Stimulated activated CD4-positive, alpha-beta T cell treated with anti-CD3 and anti-CD28 coated beads, TNF-alpha, amount 100 ng/mL, for 1 hour (primary cell): ENCODE measurements around the gene PLA2G4B.

Source experiments
- DNase-seq, 3 donors: peaks; one replicate each; pipeline ENCODE4 v3.0.0-alpha.2; 2020; ENCODE audit warnings: low read depth in 3 of 3, low spot score in 1 of 3

PLA2G4B gene, protein sequence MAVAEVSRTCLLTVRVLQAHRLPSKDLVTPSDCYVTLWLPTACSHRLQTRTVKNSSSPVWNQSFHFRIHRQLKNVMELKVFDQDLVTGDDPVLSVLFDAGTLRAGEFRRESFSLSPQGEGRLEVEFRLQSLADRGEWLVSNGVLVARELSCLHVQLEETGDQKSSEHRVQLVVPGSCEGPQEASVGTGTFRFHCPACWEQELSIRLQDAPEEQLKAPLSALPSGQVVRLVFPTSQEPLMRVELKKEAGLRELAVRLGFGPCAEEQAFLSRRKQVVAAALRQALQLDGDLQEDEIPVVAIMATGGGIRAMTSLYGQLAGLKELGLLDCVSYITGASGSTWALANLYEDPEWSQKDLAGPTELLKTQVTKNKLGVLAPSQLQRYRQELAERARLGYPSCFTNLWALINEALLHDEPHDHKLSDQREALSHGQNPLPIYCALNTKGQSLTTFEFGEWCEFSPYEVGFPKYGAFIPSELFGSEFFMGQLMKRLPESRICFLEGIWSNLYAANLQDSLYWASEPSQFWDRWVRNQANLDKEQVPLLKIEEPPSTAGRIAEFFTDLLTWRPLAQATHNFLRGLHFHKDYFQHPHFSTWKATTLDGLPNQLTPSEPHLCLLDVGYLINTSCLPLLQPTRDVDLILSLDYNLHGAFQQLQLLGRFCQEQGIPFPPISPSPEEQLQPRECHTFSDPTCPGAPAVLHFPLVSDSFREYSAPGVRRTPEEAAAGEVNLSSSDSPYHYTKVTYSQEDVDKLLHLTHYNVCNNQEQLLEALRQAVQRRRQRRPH

DNA sequence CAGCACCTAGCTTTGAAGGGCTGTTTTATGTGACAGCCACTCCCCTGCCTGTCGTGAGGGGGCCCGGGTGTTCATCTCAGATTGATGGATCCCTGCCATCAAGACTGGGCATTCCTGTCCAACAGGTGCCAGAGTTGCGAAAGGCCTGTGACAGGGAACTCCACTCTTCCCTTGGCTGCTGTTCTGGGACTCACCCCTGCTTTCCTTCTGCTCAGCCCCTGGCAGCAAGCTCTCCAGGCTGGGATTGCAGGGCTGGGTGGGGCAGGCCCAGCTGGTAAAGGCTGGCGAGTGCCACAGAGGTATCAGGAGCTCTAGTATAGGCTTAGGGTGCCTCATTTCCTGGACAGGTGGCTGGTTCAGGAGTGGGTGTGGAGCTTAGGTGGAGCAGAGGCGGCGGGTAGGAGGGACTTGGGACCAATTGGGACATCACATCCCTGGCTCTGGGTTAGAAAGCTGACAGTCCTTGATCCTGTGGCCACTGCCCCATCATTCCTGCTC is at the start of gene PLA2G4B:
Gene PLA2G4B, plus strand, starts transcription at position 448 of the 498 bp plus-strand sequence. CDS start 67 bp downstream, outside the sequence.
- no peak for DNase-seq

DNA sequence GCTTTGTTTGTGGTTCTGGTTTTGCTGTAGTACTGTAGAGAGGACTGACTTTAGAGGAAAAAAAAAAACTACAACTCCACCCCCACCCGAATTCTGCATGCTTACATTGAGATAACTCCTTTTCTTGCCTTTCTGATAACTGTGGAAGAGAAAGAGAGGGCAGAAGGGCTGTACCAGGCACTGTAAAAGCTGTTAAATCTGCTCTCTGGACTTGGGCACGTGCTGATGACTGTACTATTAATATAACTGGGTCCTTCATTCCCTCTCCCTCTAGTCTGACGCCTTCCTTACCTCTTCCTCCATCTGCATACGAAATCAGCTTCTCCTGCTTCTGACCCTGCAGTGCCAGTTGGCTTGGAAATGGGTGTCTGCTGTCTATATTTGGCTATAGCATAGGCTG is 49.4 kb upstream of the PLA2G4B start:
- no peak for DNase-seq

DNA sequence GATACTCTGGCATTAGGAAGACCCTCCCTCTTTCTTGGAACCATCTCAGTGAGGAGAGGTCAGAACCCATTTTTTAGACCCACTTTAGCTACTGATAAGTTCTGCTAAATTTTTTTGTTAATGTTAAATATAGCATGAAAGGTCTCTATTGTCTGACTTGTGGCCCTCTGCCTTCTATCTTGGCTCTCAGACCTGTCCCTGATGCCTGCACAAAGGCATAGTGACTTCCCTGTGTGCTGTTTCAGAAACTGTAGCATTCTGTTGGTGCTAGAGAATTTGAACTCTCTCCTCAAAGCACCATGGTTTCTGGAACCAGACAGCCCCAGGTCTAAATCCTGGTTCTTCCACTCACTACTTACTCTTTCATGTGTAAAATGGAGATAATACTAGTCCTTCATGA is 49.0 kb upstream of the PLA2G4B start:
- no peak for DNase-seq

DNA sequence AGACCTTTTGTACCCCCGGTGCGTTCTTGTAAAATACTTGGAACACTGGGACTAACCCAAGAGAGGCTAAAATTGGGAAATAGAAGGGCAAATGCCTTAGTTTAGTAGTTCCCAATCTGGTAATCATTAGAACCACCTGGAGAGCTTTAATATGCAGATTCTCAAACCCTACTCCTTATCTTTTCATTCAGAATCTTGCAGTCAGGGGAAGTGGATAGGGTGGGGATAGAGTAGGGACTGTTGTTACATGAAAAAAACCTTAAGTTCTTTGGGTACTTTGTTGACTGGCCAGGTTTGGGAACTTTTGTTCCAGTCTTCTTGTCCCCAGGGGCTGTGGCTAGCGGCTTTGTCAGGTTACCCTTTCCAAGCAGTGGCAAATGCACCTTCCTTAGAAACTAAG is 48.5 kb upstream of the PLA2G4B start:
- no peak for DNase-seq

DNA sequence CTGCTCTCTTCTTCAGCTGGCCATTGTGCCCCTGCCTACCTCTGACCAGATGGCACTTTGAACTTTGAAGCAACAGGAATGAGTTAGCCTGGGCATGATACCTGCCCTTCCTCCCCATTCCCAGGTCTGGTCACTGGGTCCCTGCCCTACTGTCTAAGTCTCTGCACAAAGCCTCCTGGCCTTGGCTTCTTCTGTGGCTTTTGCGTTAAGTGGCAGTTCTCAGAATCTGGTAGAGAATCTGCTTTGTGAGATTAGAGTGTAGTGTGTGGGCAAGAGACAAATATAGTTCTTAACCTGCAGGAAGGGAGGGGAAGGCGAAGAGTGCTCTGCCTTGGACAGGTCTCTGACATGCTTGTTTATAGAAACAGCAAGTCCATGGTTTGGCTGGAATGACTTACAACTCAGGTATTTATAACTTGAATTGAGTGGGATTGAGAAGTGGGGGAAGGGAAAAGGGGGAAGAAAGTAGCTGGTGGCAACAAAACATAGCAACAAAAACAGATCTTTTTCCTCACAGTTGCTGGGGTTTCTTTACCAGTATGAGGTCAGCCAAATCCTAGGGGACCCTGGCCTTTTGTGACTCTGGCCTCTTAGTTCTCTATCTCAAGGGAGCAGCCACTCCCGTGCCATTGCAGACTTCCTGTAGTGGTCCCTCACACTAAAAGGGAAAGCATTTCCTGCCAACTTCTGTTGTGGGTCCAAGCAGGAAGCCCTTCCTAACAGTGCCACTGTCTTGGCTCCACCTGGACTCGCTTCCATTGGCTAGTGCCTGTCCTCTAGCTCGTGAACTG is 47.7 kb upstream of the PLA2G4B start:
- no peak for DNase-seq

DNA sequence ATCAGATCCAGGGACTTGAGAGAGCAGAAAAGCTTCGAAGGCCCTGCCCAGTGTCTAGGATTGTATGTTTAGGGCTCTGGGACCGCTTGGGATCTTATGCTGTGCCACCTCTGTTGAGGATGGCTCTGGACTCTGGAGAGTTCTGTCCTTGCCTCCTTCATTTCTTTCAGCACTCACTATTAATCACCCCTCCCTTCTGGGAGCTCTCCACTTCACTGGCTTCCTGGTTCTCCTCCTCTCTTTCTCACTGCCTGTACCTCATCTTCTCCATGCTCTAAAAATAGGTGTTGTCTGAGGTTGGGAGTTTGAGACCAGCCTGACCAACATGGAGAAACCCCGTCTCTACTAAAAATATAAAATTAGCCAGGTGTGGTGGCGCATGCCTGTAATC is 47.1 kb upstream of the PLA2G4B start:
- DNase-seq = no peak

DNA sequence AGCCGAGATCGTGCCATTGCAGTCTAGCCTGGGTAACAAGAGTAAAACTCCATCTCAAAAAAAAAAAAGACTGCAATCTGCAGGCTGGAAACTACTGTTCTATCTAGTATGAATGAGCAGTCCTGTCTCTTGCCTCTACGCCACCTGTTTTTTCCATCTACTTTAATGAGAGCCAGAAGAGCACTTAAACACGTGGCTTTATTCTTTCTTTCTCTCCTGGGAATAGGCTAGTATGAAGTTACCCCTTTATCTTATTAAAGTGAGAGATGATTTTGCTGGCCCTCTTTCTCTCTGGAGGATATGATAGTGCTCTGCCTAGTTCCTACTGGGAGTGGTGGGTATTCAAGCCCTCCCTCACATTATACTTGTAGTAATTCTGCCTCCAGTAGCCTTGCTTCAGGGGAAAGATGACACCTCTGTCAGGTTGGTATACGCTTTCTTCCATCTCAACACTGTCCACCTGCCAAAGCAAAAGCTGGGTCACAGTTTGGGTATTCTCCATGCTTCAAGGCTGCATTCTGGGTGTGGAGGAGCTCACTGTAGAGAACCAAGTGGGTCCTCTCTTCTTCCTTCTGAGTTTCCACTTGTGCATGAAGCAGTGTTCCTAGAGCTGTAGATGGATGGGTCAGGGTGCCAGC is 46.5 kb upstream of the PLA2G4B start:
- no peak for DNase-seq

DNA sequence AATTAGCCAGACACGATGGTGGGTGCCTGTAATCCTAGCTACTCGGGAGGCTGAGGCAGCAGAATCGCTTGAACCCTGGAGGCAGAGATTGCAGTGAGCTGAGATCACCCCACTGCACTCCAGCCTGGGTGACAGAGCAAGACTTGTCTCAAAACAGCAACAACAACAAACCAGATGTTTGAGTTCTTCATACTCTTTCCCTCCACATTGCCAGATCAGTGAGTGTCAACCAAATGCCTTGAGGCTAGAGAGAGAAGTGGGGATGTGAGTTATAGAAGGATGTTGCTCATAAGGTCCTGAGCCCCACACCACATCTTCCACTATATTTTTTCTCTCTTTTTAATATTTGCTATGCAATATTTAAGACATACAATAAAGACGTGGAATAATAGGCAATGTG is 44.6 kb upstream of the PLA2G4B start:
- no peak for DNase-seq

DNA sequence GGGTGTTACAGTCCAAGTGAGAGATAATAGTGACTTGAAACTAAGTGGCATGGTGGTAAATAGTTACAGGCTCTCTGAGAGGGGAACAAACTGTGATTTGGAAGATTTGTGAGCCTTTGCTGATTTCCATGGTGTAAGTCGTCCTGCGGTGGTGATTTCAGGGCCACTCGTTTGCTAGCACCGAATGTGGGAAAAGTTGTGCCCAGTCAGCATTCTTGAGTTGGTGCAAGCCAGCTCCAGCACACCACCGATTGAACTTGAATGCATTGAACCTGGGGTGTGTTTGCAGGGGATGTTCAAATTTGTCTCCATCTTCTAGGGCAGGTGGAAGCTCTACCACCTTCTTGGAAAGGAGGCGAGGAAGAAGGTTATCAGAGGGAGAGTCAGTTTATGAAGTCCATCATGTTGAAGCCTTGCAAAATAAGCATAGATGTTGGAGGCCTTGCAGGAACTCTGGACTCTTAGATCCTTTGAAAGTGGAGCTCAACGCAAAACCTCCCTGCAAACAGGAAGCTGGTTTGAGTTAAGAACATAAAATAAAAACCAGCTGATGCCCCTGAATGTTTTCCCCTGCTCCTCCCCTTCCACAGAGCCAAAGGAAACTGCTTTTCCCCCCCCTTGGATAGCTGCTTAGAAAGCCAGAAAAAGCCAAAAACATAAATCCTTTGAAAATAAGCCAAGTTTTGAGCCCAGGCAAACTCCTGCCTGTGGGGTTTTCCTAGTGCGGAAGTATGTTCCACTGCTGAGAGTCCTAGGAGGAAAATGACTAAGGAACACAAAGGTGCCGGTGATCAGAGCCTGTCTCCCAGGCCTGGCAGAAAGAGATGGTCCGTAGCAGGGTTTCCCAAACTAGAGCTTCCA is 42.4 kb upstream of the PLA2G4B start:
- no peak for DNase-seq

DNA sequence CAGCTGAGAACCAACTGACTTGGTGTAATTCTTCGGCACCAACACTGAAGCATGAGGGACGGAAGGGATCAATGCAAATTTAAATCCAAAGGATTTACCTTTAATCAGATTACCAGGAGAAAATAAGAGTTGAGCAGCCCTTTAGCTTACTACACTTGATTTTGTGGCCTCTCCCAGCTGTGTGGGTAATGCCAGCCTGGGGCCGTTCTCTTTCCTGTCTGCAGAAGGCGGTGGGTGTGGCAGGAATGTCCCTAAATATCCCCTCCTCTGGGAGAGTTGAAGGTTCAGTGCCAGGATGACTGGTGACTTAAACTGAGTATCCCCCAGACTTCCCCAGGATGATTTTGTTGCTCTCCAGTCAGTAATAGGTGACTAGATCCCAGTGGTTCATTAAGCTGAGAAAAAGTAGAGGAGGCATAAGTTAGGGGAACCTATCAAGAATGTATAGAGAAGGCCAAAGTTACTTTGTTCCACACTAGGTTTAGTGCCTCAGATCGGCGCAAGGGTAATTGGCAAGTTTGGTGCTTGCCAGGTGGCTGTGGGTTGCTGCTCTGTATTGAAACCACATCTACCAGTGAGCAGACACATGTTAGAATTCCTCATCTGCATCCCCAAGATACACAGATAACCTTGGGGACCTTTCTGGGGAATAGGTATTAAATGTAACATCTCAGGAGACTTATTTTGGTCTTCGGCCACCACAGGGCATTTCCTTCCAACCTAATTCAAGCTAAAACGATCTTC is 41.3 kb upstream of the PLA2G4B start:
- DNase-seq = no peak

DNA sequence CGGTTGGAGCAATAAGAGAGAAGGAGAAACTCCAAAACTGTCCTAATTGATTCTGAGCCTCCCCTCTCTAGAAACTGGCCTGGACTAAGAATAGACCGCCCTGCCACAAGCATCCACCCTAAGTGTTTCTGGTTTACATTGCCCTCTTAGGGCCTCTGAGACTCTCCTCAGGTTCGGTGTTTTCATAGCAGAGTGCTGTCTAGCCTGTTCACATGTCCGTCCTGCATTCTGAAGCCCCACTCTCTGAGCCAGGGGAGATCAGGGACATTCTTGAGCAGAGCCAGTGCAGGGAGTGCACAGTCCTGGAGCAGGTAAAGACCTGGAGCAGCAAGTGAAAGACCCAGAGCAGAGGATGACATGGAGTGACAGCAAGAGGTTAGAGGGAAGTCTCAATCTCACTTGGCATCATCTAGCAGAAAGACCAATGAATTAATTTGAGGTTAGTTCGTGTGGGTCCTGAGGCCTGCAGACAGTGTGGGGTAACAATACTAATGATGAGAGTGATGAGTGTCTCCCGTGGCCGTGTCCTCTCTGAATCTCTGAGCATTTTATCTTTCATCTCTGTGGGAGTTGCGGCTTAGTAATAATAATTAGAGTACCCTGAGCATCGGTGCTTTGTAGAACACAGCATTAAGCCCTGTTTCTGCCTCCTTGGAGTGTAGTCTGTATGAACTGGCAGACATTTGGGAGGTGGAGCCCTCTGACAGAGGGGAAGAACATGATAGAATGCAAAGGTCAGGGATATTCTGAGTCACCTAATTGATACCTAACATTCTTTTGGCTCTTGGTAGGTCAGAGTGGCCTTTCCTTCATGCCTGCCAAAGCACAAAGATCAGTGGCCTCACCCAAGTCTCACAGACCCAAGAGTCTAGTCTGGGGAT is 39.8 kb upstream of the PLA2G4B start:
- no peak for DNase-seq

DNA sequence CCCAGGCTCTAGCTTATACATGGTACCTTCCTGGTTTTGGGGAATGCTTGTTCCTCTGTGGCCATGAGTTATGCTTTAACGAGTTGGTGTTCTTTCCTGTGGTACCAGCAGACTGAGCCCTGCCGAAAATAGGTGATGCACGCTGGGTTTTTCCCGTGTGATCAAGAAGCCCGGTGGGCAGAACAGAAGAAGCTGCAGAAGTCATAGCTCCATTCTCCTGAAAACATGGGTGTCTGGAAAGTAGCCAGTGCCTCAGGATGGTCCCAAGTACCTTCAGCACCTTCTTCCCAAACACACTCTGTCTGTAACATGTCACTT is 39.2 kb upstream of the PLA2G4B start:
- no peak for DNase-seq

DNA sequence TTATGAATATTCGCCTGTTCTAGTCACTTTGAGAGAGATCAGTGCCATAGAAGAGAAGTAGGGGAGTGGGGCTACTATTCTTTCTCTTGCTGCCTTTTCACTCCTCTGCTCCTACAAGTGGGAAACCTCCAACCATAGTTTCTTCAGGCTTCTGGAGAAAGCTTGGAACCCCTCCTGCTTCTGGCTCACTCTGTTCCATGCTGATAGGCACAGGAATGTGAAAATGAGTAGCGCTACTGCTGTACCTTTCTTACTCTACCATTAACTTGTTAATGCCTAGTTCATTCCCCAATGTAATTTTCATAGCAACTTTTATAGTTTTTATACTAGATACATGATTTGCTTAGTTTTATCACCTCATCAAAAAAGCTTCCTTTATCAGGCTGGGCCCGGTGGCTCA is 37.5 kb upstream of the PLA2G4B start:
- DNase-seq = no peak

DNA sequence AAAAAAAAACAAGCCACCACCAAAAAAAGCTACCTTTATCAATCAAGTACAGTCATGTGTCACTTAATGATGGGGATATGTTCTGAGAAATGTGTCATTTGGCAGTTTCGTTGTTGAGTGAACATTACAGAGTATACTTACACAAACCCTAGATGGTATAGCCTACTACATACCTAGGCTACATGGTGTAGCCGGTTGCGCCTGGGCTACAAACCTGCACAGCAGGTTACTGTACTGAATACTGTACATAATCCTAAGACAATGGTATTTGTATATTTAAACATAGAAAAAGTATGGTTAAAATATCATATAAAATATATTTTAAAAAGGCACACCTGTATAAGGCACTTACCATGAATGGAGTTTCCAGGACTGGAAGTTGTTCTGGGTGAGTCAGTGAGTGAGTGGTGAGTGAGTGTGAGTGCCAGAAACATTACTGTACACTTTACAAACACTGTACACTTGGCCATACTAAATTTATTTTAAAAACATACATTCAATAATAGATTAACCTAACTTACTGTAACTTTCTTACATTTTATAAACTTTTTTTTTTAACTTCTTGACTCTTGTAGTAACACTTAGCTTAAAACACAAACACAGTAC is 36.7 kb upstream of the PLA2G4B start:
- DNase-seq = no peak

DNA sequence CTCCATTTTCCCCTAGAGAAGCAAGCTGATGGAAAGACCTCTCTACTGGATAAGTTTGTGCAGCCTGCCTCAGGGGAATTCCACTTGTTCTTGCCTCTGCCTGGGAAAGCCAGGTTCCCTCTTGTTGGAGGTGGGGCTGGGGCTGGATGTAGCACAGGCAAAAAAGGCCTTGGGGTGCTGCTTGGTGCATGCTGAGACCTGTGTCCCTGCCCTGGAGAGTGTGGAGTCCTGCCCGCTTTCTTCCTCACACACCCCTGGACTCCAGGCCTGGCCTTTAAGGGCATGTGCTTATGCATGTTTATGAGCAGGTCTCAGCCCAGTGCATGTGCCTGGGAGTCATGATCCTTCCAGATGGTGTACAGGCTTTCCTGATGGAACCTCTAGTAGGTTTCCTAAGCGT is 34.3 kb upstream of the PLA2G4B start:
- no peak for DNase-seq

DNA sequence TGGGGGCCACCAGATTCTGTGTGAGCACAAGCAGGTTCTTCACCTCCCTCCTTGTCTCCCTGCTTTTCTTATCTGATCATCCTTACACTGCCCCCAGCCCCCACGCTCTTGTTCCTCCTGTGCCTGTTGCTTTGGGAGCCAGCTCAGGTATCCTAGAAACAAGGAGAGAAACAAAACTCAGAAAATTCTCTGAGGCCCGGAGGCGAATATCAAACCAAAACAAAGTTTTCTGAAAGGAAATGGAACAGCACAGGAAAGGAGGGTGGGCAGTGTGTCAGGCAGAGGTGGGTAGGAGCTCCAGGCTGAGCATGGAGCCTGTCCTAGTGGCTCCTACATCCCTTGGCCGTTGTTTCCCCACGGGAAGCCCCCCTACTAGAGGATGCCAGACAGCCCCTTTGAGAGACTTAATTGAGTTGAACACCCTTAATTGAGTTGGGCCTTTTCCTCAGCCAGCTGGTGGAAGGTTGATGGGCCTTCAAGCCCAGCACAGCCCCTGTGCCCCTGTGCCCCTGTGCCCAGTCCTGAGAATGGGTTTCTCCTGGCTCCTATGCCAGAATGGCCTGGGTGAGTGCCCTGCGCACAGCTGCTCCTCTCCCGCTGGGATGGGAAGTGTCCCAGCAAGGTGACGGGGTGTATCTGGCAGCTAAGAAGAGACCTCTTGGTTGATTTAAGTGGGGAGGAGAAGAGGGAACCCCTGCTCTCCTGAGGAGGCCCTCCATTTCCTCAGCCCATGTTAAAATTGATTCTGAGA is 33.6 kb upstream of the PLA2G4B start:
- DNase-seq = no peak

DNA sequence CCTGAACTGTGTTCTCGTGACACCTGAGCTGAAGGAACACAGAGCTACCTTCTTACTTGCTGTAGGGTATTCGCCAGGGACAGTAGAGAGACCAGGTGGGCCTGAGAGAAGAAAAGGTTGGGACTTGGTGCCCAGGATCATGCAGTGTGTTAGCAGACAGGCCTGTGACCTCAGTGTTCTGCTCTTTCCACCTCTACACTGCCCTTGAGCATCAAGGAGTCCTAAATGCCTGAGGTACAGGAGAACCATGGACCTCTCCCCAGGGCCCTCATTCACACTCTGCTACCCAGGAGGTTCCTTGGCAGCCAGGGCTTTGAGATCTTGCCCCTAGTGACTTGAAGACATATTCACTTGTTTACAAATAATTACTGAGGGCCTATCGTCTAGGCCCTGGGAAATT is 32.9 kb upstream of the PLA2G4B start:
- no peak for DNase-seq
